WERI-Rb-1 (cell line): ENCODE measurements around the gene KMT5B.

Experiments used
- DNase-seq: peaks from one replicate; pipeline ENCODE4 v3.0.0-alpha.2; 2020
- H3K27ac ChIP-seq: fragments of 250-450 bp; sonication (Bioruptor Pico); 2 replicates; pipeline ENCODE4 v1.5.1; 2020; ENCODE audit warnings: mild to moderate bottlenecking, moderate library complexity
- H3K27me3 ChIP-seq: fragments of 250-450 bp; sonication (Bioruptor Pico); 2 replicates; pipeline ENCODE4 v1.5.1; 2021; ENCODE audit warnings: mild to moderate bottlenecking, low read depth, moderate library complexity; ENCODE audit not compliant: insufficient read depth, severe bottlenecking
- H3K36me3 ChIP-seq: fragments of 250-450 bp; sonication (Bioruptor Pico); 2 replicates; pipeline ENCODE4 v1.5.1; 2020; ENCODE audit warnings: mild to moderate bottlenecking, moderate library complexity
- H3K4me3 ChIP-seq: 2 replicates; pipeline ENCODE4 v1.5.1; 2011; ENCODE audit warnings: low read depth, mild to moderate bottlenecking, control low read depth, low read length
- H3K9me3 ChIP-seq: fragments of 250-450 bp; sonication (Bioruptor Pico); 2 replicates; pipeline ENCODE4 v1.5.1; 2021; ENCODE audit warnings: mild to moderate bottlenecking, moderate library complexity; ENCODE audit not compliant: severe bottlenecking
- TF ChIP-seq, protein P1 (sequence below): IDR thresholded peaks from 2 replicates; pipeline ENCODE4 v1.5.1; 2011; ENCODE audit warnings: low read depth, mild to moderate bottlenecking, control low read depth, inconsistent platforms, low read length

KMT5B gene

DNA sequence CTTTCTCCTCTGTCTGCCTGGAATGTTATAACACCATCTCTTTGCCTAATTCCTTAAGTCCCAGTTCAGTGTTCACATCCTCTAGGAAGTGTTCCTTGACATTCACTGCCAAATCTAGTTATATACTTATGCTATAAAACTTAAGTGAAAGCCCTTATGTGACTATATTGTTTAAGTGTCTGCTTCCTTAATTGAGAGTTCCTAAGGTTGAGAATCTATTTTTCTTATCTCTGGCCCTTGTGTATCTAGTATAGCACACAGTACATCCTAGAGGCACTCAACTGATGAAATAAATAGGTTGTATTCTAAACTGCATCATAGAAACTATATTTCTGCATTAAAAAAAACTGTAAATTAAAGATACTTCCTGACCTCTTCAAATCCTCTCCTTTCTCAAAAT is 16.9 kb downstream of the KMT5B start:
- DNase-seq = no peak
- H3K36me3 ChIP-seq = no peaks in the 10 kb centered on the region; the same call in 1 of the 2 replicates
- TF ChIP-seq, protein P1, sequence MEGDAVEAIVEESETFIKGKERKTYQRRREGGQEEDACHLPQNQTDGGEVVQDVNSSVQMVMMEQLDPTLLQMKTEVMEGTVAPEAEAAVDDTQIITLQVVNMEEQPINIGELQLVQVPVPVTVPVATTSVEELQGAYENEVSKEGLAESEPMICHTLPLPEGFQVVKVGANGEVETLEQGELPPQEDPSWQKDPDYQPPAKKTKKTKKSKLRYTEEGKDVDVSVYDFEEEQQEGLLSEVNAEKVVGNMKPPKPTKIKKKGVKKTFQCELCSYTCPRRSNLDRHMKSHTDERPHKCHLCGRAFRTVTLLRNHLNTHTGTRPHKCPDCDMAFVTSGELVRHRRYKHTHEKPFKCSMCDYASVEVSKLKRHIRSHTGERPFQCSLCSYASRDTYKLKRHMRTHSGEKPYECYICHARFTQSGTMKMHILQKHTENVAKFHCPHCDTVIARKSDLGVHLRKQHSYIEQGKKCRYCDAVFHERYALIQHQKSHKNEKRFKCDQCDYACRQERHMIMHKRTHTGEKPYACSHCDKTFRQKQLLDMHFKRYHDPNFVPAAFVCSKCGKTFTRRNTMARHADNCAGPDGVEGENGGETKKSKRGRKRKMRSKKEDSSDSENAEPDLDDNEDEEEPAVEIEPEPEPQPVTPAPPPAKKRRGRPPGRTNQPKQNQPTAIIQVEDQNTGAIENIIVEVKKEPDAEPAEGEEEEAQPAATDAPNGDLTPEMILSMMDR = no peak
- H3K27me3 ChIP-seq = no peaks in the 10 kb centered on the region
- H3K4me3 ChIP-seq = no peak overlapping the region
- no peak overlapping the region for H3K27ac ChIP-seq
- no peaks in the 10 kb centered on the region for H3K9me3 ChIP-seq

DNA sequence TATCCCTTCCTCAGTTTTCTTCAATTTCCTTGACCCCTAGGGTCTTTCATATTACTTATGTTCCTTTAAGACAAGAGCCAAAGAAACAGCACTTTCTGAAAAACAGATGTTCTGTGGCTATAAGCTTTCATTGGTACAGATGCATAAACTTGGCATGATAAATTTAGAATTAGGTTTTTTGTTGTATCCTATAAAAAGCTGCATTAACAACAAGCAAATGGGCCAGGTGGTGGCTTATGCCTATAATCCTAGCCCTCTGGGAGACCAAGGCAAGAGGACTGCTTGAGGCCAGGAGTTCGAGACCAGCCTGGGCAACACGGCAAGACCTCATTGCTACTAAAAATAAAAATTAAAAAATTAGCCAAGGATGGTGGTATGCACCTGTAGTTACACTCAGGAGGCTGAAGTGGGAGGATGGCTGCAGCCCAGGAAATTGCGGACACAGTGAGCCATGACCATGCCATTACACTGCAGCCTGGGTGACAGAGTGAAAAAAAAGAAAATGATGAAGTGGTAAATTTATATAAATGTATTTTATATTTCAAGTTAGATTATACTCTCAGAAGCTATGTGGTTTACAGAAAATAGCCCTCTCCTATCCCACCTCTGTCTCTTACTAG is 18.3 kb downstream of the KMT5B start:
- TF ChIP-seq, protein P1 = no peak
- no peaks in the 10 kb centered on the region for H3K27me3 ChIP-seq
- H3K4me3 ChIP-seq = no peak overlapping the region
- no peak overlapping the region for H3K27ac ChIP-seq
- no peaks in the 10 kb centered on the region for H3K9me3 ChIP-seq
- H3K36me3 ChIP-seq = no peaks in the 10 kb centered on the region; the same call in 1 of the 2 replicates
- no peak for DNase-seq

DNA sequence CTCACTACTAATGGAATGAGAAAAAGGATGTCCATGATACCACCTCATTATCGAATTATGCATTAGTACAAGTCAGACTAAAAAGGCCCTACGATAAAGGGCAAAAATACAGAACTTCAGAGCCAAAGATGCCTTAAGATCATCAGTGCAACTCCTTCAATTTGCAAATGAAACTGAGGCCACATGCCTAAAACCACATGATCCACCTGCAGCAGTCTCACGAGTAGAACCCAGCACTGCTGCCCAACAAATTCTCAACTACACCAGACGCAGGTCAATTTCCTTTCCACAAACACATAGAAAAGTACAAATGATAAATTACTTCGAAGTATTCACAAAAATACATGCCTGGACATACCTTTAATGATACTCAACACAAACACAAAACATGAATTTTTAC is 20.1 kb downstream of the KMT5B start:
- TF ChIP-seq, protein P1 = no peak
- no peak overlapping the region for H3K27ac ChIP-seq

DNA sequence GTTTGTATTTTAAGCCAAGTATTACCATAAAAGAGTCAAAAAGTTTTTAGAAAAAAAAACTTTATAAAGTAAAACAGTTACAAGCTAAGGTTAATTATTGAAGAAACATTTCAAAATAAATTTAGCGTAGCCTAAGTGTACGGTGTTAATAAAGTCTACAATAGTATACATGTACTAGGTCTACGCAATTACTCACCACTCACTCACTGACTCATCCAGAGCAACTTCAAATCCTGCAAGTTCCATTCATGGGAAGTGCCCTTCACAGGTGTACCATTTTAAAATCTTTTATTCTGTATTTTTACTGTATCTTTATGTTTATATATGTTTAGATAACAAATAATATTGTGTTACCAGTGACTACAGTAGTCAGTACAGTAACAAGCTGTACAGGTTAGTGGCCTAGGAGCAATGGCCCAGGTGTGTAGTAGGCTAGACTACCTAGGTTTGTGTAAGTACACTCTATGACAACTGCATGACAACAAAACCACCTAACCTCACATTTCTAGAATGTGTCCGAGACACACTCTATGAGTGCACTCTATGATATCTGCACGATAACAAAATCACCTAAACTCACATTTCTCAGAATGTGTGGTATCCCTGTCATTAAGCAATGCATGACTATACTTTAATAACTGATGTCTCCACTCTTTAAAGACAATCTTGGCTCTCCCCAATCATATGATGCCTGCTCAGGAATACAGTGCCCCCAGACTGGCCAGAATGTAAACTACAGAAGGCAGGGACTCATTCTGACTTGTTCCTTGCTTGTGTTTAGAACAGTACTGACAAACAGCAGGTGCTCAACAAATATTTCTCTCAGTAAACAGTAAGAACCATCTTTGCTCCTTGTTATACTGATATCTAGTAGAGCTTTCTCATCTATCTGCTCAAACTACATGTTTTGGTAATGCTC is 21.2 kb downstream of the KMT5B start:
- Histone ChIP-seq H3K27me3 (no peaks in the 10 kb centered on the region), H3K27ac (no peak overlapping the region), H3K36me3 (peaks cover 5% of the 10 kb centered on the region; the same call in 1 of the 2 replicates), H3K4me3 (no peak overlapping the region), H3K9me3 (no peaks in the 10 kb centered on the region)
- no peak for DNase-seq
- TF ChIP-seq, protein P1 = no peak

More for the DNA sequence above, 20.1 kb downstream of the KMT5B start:
- no peaks in the 10 kb centered on the region for H3K27me3 ChIP-seq
- no peaks in the 10 kb centered on the region for H3K36me3 ChIP-seq
- H3K4me3 ChIP-seq = no peak overlapping the region
- H3K9me3 ChIP-seq = no peaks in the 10 kb centered on the region
- no peak for DNase-seq

DNA sequence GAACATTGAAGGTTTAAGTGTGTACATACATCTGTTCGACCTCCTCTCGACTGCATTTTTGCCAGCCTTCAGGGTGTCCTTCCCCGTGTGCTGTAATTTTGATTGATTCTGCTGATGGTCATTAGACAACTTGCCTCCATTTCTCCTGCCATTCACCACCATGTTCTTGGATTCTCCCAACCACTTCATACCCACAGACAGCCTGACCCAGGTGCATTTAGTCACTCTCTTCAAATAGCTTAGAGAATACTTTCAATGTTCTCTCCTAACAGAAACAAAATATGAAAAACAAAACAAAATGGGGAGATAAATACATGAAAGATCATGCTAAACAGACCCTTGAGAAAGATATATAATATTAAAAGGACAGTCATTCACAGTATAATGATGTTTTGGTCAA is 23.2 kb downstream of the KMT5B start:
- TF ChIP-seq, protein P1 = no peak
- Histone ChIP-seq H3K9me3 (no peaks in the 10 kb centered on the region), H3K4me3 (no peak overlapping the region), H3K27me3 (no peaks in the 10 kb centered on the region), H3K36me3 (peaks cover 24% of the 10 kb centered on the region), H3K27ac (no peak overlapping the region)
- no peak for DNase-seq
